Measurements from ENCODE around the gene TADA1.
A peak's percentile ranks its signal among the peaks of the same experiment; 100 is the strongest.
"Not testable (repeated sequence)": the region's sequence is repeated elsewhere in the genome, so short reads cannot be mapped to it uniquely, and the experiment has no call there.

TADA1 gene

DNA sequence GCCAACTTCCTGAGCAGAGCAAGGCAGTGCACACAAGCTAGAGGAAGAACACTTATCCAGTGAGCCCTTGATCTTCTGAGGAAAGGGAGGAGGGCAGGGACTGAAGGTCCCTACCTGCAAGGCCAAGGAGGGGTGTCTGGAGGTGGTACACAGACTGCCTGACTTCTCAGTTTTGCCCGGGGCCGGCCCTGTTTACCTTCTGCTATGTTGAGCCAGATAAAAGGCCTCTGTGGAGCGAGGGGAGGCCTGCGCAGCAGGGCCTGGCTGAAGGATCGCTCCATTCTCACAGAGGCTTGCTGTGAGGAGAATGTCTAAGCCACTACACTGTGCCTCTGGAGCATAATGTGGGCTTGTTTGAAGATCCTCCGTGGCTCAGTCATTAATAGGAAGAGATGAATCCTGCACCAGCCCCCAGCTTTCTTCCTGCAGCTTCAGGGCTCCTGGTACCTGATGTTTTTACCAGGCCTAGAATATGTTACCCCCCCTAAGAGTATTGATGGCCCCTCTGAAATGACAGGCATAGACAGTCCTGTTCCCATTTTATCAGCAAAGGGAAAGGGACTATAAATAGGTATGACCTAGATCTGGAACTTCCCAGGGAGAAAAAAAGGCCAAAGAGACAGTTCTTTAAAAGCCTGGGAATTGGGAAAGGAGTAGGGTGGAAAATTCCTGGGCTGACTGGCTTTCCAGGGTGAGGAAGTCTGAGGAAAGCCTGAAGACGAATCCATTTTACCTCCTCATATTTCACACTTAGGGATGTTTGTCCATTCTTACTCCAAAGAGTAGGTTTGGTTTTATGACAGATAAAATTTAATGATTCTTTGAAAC, 32.1 kb downstream of the TADA1 start:
- DNase-seq (ENCODE audit: low read depth in 2 of 2) = no peak

DNA sequence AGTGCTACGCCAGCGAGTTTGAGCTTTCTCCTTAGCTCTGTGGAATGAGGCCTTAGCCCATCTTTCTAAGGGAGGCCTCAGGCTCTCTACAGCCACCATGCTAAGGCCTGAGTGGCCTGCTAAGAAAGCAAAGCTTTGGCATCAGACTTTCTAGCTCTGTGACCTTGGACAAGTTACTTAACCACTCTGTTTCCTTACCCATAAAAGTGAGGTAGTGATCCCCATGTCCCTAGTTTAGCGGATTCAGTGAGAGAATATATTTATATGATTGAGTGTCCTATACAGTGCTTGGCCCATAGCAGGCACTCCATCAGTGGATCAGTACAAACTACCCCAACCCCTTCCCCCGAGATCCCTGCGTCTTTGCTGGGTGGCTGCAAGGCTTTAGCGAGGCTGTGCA, 32.7 kb downstream of the TADA1 start:
- DNase-seq (ENCODE audit: low read depth in 2 of 2) = no peak

DNA sequence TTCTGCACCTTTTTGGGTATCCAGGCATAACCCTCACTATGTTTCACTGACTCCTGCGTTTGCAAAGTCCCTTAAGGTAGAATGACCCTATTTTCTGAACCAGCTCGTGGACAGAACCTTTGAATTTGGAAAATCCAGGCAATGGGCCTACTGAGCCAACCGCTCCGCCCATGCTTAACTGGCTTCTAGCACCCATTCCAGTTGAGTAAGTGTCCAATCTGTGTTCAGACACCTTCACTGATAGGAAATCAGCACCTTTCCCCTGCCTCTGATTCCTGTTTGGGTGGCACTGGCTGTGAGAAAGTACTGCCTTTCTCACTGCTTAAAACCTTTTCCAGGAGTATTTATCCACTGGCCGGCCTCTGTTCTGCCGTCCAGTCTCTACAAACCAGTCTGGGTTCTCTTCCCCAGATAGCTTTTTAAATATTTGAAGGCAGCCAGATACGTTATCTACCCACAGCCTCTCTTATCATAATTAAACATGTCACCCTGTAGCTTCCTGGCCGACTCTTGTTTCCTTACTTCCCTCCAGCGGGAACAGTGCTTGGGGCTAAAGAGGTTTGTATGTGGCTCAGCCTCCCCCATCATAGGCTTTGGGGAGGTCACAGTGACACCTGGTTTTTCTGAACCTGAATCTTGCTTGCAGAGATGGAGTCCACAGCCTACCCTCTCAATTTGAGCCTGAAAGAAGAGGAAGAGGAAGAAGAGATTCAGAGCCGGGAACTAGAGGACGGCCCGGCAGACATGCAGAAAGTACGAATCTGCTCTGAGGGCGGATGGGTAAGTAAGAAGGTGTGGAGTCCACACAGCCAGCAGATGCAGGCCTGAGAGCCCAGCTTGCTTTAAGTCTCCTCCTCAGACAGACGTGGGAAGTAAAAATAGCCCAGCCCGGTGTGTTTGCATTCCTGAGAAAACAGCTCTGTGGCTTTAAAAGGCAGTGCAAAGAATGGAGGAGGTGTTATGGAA, 35.5 kb downstream of the TADA1 start:
- no peak for DNase-seq (ENCODE audit: low read depth in 2 of 2)

DNA sequence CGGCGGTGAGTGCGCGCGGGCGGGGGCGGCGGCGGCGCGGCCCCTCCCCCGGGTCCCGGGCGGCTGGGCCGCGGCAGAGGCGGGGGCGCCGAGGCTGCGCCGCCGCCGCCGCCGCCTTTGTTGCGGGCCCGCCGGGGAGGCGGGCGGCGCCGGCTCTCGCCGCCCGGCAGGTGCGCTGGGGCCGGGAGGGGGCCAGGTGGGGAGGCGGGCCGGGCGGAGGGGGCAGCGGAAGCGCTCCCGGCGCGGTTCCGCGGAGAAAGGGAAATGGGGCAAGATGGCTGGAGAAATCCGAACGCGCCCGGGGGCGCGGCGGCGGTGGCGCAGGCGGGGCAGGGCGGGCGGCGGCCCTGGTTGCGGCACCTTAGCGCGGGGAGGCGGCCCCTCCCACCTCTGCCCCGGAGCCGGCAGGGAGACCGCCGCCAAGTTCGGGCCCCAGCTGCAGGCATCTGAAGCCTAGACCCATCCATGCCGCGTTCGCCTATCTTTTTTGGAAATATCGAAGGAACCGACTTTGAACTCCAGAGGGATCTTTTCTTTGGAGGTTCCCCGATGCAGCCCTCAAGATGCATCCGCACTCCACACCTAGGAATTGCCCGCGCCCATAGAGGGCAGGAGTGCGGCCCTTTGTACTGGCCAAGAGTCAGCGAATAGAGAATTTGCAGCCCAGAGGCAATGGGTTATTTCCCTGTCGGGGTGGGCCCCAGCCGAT, 36.3 kb downstream of the TADA1 start:
- peak; percentile 29 to 36 for DNase-seq (ENCODE audit: low read depth in 2 of 2)

DNA sequence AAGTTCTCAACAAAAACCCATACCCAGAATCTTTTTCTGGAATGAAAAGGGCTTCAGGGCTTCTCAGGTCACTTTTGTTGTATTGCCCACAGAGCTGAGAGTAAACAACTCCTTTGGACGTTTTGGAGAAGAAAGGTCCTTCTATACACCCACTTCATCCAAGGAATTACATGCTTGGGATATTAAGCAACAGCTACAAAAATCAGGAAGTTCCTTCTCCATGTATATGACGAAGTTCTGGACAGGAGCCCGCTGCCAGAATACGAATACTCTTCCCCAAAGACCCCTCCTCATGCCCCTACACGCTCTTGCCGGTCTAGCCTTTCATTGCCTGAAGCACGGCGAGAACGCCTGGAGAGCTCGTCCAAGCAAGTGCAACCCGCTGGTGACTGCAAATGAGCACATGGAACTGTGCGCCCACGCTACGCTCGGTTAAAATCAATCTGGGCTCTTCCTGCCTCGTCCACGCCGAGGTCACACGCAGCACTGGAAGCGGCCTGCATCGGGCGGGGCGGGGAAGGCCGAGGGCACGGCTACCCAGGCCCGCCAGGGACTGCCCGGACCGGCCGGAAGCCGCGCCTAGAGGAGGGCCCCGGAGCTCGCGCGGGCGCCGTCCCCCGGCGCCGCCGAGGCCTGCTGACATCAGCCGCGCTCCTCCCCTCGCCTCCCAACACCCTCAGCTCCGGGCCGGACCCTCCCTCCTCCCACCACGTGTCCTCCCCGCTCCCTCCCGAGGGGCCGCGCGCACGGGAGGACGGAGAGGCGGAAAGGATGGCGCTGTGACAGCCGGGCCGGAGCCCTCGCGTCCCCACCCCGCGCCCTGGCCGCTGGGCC, 37.1 kb downstream of the TADA1 start, which contains the start of gene POGK:
POGK (plus strand) TSS at position 710 of the 834 bp plus-strand sequence. CDS start 1,482 bp downstream, outside the sequence.
- DNase-seq (ENCODE audit: low read depth in 2 of 2) = peak; percentile 75 to 77

DNA sequence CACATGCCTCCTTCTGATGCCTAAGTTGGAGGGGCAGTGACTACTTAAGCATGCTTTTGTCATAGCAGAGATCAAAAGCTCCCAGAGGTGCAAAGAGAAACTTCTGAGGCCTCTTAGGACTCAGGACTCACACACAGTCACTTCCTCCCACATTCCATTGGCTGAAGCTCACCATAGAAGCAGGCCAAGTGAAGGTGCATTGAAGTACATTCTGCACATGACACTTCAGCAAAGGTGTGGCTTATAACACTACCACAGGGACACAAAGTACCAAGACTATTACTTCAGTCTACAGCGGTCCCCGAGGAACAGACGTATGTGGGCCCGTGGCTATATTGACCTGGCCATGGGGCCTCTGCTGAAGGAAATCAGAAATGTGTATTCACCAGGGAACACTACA, 39.3 kb downstream of the TADA1 start:
- no peak for DNase-seq (ENCODE audit: low read depth in 2 of 2)

DNA sequence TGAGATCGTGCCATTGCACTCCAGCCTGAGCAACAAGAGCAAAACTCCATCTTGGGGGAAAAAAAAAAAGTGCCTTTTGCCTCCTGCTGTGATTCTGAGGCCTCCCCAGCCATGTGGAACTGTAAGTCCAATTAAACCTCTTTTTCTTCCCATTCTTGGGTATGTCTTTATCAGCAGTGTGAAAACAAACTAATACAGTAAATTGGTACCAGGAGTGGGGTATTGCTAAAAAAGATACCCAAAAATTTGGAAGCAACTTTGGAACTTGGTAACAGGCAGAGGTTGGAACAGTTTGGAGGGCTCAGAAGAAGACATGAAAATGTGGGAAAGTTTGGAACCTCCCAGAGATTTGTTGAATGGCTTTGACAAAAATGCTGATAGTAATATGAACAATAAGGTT, 46.3 kb downstream of the TADA1 start:
- not testable (repeated sequence) for DNase-seq (ENCODE audit: low read depth in 2 of 2)

DNA sequence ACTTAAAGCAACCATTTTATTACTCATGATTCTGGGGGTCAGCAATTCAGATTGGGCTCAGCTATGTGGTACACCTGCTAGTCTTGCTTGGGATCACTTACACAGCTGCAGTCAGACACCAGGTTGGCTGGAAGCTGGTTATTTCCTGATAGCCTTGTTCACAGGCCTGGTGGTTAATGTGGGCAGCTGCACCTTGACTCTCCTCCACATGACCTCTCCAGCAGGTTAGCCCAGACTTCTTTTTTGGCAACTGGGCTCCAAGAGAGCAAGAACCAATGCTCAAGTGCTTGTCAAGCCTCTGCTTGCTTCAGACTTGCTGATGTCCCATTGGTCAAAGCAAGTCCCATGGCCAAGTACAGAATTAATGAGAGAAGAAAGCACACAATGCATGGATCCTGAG, 48.6 kb downstream of the TADA1 start:
- no peak for DNase-seq (ENCODE audit: low read depth in 2 of 2)

DNA sequence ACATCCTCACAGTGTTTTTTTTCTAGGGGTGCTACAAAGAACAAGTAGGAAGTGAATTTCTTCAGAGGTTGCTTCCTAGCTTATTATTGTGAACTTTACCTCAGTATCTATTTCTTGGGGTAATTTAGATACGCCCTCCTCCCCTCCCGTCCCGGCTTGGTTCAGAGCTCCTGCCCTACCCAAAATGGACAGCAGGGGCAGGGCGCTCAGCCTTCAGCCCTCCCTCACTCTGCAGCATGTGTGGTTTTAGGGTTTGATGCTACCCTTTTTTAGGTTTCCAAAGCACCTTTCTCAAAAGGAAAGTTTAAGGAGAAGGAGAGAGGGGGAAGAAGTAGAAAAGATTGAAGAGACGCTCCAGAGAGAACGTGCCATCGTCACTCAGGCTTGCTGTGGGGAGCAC, 53.7 kb downstream of the TADA1 start:
- DNase-seq (ENCODE audit: low read depth in 2 of 2) = no peak

DNA sequence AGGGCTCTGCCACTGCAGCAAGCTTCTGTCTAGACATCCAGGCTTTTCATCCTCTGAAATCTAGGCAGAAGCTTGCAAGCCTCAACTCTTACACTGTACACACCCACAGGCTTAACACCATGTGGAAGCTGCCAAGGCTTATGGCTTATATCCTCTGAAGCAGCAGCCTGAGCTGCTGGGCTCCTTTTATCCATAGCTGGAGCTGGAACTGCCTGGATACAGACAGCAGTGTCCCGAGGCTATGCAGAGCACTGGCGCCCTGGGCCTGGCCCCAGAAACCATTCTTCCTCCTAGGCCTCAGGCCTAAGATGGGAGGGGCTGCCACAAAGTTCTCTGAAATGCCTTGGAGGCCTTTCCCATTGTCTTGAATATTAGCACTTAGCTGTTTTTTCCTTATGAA, 56.1 kb downstream of the TADA1 start:
- no peak for DNase-seq (ENCODE audit: low read depth in 2 of 2)

DNA sequence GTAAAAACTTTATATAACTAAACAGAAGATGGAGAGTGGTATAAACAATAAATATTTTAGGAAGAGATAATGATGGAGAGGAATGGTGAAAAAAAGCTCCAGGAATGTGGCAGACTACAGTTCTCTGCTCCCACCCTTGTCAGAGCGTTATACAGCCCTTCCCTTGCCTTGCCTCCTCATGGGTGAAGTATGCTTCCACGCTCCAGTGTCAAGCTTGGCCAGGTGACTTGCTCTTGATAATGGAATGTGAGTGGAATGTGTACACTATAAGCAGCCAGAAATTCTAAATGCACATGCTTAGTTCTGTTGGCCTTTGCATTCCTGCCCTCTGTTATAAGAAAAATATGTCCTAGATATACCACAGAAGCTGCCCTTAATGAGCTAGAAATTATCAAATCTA, 61.5 kb downstream of the TADA1 start:
- no peak for DNase-seq (ENCODE audit: low read depth in 2 of 2)

DNA sequence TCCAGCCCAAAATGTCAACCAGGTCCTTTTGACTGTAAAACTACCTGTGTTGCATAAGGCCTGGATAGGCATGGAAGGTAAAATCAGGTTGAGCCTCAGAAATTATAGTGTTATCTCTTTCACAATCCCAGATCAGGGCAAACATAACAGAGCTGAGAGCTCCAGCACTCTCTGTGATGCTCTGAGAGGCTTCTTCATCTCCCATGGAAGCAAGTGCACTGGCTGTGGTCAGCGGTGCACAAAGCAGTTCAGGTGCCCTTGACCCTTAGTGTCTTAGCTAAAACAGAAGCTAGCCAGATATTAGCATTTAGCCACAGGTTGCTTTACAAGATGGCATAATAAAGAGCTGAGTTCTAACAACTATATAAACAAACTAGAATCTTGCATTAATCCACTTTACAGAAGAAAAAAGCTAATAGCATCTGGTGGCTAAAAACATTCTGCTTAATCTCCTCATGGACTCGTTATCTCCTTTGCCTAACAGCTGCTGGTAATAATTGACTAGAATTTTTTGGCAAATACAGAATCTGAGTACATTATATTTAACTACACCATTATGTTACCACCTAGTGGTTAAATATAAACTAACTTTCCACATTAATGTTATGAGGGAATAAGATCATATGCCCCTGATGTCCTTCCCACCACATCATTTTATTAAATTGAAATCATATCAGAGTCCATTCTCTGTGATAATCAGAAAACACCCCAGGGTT, 62.4 kb downstream of the TADA1 start:
- no peak for DNase-seq (ENCODE audit: low read depth in 2 of 2)

DNA sequence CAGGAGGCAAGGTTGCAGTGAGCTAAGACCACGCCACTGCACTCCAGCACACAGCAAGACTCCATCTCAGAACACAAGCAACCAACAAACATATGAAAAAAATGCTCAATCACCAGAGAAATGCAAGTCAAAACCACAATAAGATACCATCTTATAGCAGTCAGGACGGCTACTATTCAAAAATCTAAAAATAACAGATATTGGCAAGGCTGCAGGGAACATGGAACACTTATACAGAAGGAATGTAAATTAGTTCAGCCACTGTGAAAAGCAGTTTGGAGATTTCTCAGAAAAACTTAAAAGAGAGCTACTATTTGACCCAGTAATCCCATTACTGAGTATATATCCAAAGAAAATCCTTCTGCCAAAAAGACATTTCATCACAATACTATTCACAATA, 64.4 kb downstream of the TADA1 start:
- DNase-seq (ENCODE audit: low read depth in 2 of 2) = no peak

DNA sequence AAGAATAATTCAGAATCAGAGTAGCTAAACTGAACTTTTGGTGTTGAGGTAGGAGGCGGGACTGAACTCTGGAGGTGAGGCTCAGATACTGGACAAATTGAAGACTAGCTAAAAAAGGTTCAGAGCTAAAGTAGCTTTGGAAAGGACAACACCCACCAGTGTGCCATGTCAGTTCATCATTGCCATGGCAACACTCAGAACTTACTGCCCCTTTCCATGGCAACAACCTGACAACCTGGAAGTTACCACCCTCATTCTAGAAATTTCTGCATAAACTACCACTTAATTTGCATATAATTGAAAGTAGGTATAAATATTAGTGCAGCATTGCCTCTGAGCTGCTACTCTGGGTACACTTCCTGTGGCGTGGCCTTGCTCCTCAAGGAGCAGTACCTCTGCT, 67.1 kb downstream of the TADA1 start:
- no peak for DNase-seq (ENCODE audit: low read depth in 2 of 2)

Data from activated CD4-positive, alpha-beta T cell treated with anti-CD3 and anti-CD28 coated beads for 24 hours (primary cell).